Activated CD4-positive, CD25-positive, alpha-beta regulatory T cell treated with anti-CD3 and anti-CD28 coated beads, Interleukin-2, amount 50 U/mL, for 24 hours (primary cell): Measurements from ENCODE around the gene SPATA13.
"Not testable (repeated sequence)": the region's sequence is repeated elsewhere in the genome, so short reads cannot be mapped to it uniquely, and the experiment has no call there.

ENCODE experiments used
- ATAC-seq, 2 donors: fragments of 150-1000 bp; cut with Tn5 transposase; one replicate each; pipeline ENCODE4 v1.10.0; 2021; ENCODE audit warnings: mild to moderate bottlenecking in 1 of 2, moderate library complexity in 1 of 2

The SPATA13 gene

DNA sequence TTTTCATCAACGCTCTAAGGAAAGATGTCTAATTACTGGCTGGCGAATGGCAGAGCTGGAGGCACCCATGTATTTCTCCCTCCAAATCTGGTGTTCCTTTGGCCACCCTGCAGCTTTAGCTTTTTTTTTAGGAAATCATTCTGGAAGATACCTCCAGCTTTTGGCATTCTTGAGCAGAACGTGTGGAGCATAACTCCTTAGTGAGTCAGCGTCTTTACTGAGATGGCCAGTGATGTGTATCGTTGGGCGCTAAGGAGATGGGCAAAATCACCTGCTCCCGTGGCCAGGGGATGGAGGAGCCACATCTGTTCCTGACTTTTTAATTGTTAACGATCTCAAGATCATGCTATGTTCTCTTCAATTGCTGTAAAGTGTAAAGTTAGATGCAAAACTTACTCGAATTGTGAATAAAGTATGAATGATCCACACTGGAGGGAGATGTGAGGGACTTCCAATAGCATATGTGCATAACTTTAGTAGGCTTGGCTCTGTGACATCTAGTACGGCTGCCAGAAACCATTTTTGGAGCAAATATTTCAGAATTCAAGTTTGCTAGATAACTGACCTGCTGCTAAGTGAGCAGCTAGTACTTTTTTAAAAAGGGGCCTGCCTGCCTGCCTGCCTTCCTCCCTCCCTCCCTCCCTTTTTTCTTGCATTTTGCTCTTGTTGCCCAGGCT is 124.5 kb downstream of the SPATA13 start:
- no peak for ATAC-seq

DNA sequence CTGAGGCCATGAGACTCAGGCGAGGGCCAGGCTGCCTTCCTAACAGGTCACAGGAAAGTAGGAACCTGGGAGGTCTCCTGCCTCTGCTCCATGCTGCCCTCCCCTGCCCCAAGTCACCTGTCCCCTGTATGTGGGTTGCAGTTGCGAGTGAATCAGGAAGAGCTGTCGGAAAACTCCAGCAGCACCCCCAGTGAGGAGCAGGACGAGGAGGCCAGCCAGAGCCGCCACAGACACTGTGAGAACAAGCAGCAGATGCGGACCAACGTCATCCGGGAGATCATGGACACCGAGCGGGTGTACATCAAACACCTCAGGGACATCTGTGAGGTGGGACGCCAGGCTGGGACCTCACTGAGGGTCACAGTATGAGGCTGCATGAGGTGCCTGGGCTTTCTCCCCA is 126.1 kb downstream of the SPATA13 start:
- no peak for ATAC-seq

DNA sequence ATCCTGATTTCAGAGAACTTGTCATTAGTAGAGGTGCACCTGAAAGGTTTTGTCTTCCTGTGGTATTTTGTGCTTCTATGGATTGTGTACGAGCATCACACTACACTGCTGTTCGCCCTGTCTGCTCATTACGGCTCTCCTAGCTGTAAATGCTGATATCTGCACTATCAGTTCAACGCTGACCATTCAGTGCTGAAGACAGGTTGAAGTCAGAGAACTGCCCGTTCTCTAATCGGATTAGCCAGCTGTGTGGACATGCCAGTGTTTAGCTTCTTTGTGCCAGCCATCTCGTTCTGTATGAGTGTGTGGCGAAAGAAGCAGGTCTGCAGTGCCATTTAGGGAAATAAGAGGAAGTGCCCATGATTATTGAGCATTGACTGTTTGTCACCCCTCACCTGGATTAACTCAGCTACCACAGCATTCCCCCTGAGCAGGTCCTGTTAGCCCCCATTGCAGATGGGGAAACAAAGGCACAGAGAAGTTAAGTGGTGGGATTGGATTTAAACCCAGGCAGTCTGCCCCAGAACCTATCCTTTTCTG is 127.3 kb downstream of the SPATA13 start:
- ATAC-seq: no peak

DNA sequence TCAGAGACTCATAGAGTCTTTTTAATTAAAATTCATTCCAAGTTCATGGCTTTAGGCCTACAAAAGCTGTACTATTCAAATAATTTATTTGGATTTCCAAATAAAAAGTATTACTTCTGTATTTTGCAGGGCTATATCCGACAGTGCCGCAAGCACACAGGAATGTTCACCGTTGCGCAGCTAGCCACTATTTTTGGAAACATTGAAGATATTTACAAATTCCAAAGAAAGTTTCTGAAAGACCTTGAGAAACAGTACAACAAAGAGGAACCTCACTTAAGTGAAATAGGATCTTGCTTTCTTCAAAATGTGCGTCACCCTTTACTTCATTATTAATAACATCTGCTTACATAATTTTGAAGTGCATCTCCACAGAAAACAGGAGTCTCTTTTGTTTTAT is 128.3 kb downstream of the SPATA13 start:
- no peak for ATAC-seq

DNA sequence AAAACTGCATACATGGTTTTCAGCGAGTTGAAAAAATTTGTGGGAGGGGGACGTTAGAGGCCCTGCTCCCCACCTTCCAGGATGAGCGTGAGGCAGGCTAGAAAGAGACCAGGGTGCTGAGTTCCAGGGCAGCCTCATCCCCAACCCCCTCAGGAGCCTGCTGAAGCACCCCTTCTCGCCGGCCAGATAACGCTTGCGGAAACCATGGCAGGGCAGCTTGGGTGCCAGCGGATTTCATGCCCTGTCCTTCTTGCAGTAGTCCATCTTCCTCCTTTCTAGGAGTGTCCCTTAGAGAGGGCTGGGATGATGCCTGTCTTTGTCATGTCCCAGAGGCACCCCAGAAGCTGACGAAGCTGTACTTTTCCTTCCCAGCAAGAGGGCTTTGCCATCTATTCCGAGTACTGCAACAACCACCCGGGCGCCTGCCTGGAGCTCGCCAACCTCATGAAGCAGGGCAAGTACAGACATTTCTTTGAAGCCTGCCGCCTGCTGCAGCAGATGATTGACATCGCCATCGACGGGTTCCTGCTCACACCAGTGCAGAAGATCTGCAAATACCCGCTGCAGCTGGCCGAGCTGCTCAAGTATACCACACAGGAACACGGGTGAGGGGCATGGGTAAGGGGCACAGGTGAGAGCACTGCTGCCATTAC is 129.9 kb downstream of the SPATA13 start:
- no peak for ATAC-seq

DNA sequence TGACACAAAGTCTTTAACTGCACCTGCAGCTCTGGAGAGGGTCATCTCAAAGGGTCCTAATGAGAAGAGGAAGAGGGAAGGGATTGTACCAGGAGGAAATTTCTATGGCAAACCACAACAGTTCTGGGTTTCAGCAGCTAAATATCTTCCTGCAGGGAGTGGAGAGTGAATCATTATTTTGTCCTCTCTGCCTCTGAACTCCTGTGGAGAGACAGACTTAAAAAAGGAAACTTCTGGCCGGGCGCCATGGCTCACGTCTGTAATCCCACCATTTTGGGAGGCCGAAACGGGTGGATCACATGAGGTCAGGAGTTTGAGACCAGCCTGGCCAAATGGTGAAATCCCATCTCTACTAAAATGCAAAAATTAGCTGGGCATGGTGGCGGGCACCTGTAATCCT is 132.0 kb downstream of the SPATA13 start:
- ATAC-seq: no peak

DNA sequence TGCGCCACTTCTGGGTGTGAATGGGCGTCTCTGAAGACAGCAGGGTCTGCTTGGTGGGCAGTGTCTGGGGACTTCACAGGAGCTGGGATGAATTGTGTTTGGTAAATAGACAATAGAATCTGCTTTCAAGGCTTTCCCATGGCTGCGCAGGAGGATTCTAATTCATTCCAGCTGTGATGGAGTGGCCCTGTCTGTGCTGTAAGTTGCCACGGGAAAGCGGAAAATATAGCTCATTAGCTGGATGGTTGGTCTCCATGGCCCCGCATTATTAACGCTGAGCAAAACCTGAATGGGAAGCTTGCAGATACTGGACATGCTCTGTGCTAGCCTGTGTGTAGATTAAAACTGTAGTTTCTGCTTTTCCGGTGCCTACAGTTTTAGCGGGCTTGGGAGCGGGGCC is 133.2 kb downstream of the SPATA13 start:
- ATAC-seq: no peak

DNA sequence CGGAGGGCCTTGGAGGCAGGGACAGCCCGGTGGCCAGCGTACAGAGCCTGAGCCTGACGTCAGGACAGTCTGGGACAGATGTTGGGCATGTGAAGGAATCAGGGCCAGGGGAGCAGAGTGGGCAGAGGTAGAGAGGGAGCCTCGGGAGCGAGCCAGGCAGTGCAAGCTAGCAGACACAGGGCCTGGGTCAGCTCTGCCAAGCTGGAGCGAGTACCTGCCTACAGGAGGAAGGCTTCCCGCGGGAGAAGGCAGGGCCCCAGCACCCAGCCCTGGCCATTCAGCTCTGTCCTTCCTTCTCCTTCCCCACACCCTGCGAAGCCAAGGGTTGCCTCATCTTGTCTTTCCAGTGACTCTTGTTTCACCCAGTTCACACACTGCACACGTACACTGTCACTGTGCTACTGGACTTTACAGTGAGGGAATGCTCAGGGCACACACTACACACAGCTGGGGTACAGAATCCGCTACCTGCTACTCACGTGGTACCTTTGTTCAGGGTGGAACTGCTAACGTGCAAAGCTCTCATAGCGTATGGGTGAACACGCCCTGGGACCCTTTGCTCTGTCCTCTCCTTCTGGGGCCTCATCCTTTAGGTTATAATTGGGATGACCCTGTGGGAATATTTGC is 139.1 kb downstream of the SPATA13 start:
- ATAC-seq: no peak

DNA sequence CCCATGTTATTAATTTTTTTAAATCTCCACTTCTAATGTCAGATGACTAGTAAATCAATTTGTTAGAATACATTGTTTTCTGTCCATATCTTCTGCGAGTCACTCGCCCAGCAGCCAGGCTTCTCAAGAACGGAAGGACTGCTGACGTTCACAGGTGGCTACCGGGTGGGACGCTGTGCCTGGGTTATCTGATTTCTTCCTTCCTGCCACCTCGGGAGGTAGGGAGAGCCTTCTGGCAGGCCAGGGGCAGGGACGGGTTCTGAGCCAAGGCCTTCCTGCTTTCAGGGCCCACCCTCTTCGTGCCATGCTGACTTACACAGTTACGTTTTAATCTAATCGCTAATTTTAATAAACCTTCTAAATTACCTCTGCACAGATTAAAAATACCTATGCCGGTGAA is 140.9 kb downstream of the SPATA13 start:
- no peak for ATAC-seq

DNA sequence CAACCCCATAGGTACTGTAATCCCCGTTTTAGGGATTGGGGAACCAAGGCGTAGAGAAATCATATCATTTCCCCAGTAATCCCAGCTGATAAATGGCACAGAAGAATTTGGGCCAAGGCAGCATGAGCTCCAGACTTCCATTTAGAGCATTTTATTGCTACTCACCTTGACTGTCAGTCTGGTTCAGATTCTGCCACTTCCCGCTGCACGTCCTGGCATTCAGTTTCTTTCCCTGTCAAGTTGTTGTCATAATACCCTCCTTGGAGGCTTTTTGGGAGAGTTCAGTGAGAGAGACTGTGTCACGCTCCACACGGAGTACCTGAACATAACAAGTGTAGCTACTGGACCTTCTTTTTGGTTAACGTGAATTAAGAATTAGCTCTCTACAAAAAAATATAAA is 141.4 kb downstream of the SPATA13 start:
- ATAC-seq: no peak

DNA sequence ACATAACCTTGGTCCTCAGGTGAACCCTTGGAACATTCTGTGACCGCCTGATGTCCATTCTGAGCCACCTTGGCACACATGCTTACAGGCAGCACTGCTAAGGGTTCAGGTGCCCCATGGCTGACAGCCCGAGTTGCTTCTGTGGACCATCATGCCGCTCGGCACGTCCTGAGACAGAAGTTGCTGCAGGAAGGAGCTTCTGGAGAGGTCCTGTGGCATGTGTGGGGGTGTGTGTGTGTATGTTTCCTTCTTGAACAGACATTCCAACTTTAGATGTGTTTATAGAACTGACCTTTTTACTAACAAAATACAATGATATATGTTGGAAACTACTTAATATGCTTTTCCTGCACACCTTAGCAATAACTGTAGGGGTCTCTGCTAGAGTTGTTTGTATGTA is 144.1 kb downstream of the SPATA13 start:
- no peak for ATAC-seq

DNA sequence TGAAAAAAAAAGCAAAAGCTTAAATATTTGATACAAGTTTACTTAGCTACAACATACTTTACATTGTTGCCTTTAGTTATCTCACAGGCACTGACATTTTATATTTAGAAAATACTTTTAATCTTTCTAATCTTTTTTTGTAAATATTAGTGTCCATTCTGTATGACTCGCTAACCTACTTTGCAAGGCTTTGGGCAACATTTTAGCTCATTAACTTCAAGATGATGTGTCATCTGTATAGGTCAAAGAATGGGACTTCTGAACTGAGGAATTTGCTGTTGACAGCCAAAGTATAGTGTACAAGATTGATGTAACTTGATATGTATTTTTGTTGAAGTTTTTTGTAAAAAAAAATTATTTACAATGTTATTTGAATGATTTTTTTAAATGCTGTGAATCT is 146.1 kb downstream of the SPATA13 start:
- ATAC-seq: no peak

DNA sequence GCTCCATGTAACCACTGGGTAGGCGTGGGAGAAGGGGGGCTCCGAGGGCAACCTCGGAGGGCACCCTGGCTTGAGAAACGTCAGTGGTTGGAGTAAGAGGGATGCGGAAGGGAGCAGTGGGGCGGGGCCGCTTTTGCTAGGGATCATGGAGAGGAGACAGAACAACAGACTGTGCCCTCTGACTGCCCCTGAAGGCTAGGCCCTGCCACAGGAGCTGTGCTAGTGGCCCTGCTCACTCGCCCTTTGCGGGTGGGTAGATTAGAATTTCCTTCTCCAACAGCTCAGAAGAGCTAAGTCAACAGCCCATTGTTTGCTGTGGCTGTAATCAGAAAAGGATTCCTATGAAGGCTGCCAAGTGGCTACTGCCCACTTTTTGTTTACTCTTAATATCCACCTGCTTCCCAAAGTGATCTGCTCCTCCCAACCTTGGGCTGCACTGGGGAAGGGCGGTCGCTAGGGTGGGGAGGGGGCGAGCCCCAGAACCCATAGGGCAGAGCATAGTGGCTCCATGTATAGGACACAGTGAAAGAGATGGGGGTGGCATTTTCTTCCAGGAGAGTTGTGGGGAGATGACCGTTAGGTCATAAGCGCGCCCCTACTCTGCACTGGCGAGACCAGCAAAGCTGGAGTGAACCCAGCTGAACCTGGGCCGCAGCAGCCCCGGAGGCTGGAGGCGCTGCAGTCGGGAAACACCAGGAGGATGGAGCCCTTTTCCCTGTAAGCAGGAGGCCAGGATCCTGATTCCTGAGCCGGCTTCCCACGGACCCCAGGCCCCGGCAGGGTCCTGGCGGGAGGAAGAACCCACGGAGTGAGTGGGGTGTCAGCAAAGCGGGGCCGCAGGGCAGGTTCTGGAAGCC is 146.9 kb downstream of the SPATA13 start:
- no peak for ATAC-seq

DNA sequence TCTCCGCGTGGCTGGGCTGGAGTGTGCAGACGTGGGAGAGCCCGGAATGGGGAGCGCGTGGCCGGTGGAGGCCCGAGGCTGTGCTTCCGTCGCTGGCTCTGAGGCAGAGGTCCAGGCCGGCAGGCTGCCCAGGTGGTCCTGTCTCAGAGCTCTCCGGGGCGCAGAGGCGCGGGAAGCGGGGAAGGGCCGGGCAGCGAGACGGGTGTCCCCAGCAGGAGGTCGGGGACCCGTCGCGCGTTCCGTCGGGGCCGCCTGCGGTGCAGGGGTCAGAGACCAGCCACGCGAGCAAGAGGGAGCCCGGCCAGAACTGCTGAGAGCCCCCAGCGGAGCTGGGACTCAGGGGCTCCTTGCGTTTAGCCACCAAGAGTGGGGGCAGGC is 147.5 kb downstream of the SPATA13 start:
- ATAC-seq: no peak

DNA sequence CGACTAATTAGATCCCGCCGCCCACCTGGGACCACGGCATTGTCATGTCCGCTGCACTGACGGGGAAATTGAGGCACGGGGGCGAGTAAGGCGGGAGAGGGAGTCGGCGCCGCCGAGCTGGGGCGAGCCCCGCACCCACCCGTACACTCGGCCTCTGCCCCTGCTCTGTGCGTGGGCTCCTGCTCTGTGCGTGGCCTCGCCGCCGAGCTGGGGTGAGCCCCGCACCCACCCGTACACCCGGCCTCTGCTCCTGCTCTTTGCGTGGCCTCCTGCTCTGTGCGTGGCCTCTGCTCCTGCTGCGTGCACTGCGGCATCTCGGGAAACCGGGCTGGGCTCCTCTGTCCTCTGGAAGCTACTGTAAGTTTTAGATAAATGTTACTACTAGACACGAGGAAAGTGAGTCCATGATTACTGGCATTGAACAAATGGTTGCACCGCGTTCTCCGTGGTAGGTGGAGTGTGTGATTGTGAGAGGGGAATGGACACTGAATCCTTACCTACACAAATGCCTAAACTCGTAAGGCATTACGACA is 148.0 kb downstream of the SPATA13 start:
- no peak for ATAC-seq

DNA sequence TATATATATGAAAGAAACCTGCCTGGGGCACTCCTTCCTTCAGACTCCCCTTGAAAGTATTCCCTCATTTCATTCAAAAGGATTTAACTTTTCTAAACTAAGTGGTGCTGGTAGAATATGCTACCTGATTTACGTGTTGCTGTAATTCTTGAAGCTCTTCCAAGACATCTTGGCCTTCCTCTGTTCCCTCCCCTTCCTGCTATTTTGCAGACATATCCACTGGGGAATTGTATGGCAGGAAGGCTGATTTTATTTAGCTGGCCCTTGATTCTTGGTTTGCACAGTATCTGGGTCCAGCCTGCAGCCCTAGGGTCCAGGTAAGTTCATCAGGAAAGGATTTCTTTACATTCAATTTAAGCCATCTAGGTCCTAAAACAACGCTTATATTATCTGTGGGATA is 148.8 kb downstream of the SPATA13 start, which contains the start of gene C1QTNF9:
Gene C1QTNF9 (plus strand): TSS at position 281 of the 400 bp plus-strand sequence. CDS start 6,424 bp downstream, outside the sequence.
- not testable (repeated sequence) for ATAC-seq

DNA sequence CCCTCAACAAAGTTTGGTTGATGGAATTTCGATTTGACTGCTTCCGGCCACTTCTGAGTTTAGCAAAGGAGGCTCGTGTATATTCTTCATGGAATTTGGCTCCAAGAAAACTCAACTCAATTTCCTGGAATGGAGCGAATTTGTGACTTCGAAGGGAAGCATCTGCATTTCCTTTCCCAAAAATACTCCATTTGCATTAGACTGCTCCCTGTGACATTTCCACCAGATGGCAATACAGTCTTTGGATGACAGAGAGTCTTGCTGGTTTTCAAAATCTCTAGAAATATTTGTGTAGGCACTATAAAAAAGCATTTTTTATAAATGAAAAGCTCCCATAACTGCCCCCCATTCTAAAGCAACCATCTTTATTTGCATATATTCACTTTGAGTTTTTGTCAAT is 152.9 kb downstream of the SPATA13 start:
- ATAC-seq: no peak

DNA sequence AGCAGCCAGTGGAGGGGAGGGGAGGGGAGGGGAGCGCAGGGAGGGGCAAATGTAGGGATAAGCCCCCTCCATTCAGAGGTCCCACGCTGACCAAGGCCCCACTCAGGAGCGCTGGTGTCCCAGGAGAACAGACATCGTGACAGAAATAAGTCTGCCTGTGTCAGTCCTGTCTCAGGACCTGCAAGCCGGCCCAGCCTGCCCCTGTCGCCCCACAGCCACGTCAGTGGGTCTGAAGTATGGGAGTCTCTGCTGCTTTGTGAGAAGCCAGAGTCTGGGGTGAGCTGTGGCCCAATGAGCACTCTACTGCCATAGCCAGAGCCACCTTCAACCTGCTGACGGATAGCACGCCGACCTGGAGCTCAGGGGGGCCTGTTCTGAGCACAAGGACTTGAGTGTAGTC is 157.3 kb downstream of the SPATA13 start:
- not testable (repeated sequence) for ATAC-seq

DNA sequence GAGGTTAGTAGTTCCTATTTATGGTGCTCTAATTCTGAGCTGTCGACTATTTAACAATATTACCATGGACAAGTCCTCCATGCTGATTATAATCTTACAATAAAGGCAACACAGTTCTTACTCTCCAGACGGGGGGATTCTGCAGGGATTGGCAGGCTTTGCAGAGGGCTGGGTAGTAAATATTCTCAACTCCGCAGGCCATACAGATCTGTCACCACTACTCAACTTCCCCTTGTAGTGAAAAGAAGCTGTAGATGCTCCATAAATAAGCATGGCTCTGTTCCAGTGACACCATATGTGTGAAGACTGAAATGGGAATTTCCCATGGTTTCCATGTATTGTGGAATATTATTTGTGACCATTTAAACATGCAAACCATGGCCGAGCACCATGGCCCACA is 158.4 kb downstream of the SPATA13 start:
- ATAC-seq: not testable (repeated sequence)

DNA sequence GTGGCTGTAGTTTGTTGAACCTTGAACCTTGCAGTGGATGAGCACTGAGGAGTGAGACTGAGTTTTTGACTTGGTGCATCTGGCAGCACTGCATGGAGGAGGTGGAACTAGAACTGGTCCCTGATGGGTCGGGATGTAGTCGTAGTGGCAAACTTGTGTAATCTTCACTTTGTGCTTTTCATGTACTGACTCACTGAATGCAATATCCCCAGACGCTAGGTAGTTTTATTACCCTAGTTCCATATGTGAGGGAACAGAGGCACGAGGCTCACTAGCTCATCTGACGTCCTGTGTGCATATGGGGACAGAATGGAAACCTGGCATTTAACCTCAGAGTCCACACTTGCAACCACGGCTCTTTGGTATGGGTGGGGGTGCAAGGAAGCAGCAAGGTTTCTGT is 159.1 kb downstream of the SPATA13 start:
- not testable (repeated sequence) for ATAC-seq

DNA sequence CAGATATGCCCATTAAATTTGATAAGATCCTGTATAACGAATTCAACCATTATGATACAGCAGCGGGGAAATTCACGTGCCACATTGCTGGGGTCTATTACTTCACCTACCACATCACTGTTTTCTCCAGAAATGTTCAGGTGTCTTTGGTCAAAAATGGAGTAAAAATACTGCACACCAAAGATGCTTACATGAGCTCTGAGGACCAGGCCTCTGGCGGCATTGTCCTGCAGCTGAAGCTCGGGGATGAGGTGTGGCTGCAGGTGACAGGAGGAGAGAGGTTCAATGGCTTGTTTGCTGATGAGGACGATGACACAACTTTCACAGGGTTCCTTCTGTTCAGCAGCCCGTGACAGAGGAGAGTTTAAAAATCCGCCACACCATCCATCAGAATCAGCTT is 160.9 kb downstream of the SPATA13 start:
- ATAC-seq: not testable (repeated sequence)

DNA sequence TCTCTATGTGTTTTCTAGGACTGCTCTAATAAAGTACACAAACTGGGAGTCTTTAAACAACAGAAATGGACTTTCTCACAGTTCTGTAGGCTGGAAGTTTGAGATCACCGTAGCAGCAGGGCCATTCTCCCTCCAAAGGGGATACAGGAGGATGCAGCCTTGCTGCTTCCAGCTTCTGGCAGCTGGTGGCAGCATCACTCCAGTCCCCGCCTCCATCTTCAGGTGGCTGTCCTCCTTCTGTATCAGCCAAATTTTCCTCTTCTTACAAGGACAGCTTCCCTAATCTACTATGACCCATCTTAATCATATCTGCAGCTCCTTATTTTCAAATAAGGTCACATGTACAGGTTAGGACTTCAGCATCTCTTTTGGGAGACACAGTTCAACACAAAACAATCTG is 161.9 kb downstream of the SPATA13 start:
- ATAC-seq: not testable (repeated sequence)
